Smooth muscle cell (in vitro differentiated cells): Measurements from ENCODE around the gene ZDHHC18. TPM values are rescaled to one million over a fixed set of nuclear protein-coding genes. Genes with fewer than 3 reads are reported as not detected.
A peak's percentile ranks its signal among the peaks of the same experiment; 100 is the strongest.

Experiments
- DNase-seq: peaks from one replicate; lab custom pipeline; 2025; ENCODE audit not compliant: unreplicated experiment; lab: John Stamatoyannopoulos, UW
- H2AFZ ChIP-seq: fragments of 200-600 bp; sonication (generic); 2 replicates; pipeline ENCODE4 v1.6.0; 2016; ENCODE audit warnings: antibody characterized with exemption, low read depth, mild to moderate bottlenecking
- H3F3A ChIP-seq: fragments of 200-600 bp; sonication (generic); 2 replicates; pipeline ENCODE4 v1.6.0; 2017; ENCODE audit warnings: antibody characterized with exemption, low read depth
- H3K27ac ChIP-seq: fragments of 200-600 bp; sonication (generic); 2 replicates; pipeline ENCODE4 v1.5.1; 2016; ENCODE audit warnings: low read depth, mild to moderate bottlenecking
- H3K27me3 ChIP-seq: fragments of 200-600 bp; sonication (generic); 2 replicates; pipeline ENCODE4 v1.6.1; 2016; ENCODE audit warnings: low read depth, mild to moderate bottlenecking
- H3K36me3 ChIP-seq: fragments of 200-600 bp; sonication (generic); 2 replicates; pipeline ENCODE4 v1.5.1; 2016; ENCODE audit warnings: low read depth
- H3K4me1 ChIP-seq: fragments of 200-600 bp; sonication (generic); 2 replicates; pipeline ENCODE4 v1.5.1; 2016; ENCODE audit warnings: low read depth
- H3K4me2 ChIP-seq: fragments of 200-600 bp; sonication (generic); 2 replicates; pipeline ENCODE4 v1.6.0; 2016; ENCODE audit warnings: mild to moderate bottlenecking
- H3K4me3 ChIP-seq: fragments of 200-600 bp; sonication (generic); 2 replicates; pipeline ENCODE4 v1.5.1; 2016; ENCODE audit warnings: mild to moderate bottlenecking
- H3K79me2 ChIP-seq: fragments of 200-600 bp; sonication (generic); 2 replicates; pipeline ENCODE4 v1.6.0; 2016; ENCODE audit warnings: low read depth, mild to moderate bottlenecking
- H3K9ac ChIP-seq: fragments of 200-600 bp; sonication (generic); 2 replicates; pipeline ENCODE4 v1.6.0; 2016; ENCODE audit warnings: low read depth
- H3K9me3 ChIP-seq: fragments of 200-600 bp; sonication (generic); replicated peaks from 2 replicates; pipeline ENCODE4 v1.5.1; 2016; ENCODE audit warnings: low read depth
- H4K20me1 ChIP-seq: fragments of 200-600 bp; sonication (generic); 2 replicates; pipeline ENCODE4 v1.6.0; 2016; ENCODE audit warnings: low read depth
- CTCF ChIP-seq: fragments of 200-600 bp; sonication (generic); IDR thresholded peaks from 2 replicates; pipeline ENCODE4 v1.5.1; 2017; ENCODE audit warnings: borderline replicate concordance, mild to moderate bottlenecking, antibody characterized with exemption; ENCODE audit not compliant: insufficient read depth, poor library complexity, severe bottlenecking
- WGBS: methylation state at CpG from one replicate; pipeline ENCODE4 v1.1.7; 2016; ENCODE audit warnings: low lambda C conversion rate; 5-methylcytosine and 5-hydroxymethylcytosine counted together
- polyA plus RNA-seq: library from polyadenylated mRNA; unstranded; fragments of >200 nt; fragmentation: Nextera tagmentation; extraction: Ambion mirVana; gene quantifications from 2 replicates; pipeline ENCODE4 v1.2.1, GENCODE V29; 2016
- total RNA-seq: library from RNA; depleted of rRNA; stranded (reverse); fragments of >200 nt; gene quantifications from 2 replicates; pipeline ENCODE4 v1.2.3, GENCODE V29; 2014

Gene ZDHHC18
- total and polyA plus RNA-seq, 2 experiments from 2014 or later: 20.3 to 52.5 TPM

- peak overlapping the region; percentile 95 for H3K27ac ChIP-seq
- 28% methylated on average over 10 of the region's 10 CpGs for WGBS
- peak overlapping the region; percentile 88 for H3K9ac ChIP-seq
- peak overlapping the region; percentile 89 for H3K4me2 ChIP-seq
- peaks cover under 1% of the 10 kb centered on the region for H4K20me1 ChIP-seq
- peak overlapping the region; percentile 81 for H3K4me3 ChIP-seq
- no peaks in the 10 kb centered on the region for H3K9me3 ChIP-seq
- H3K4me1 ChIP-seq: peaks cover 25% of the 10 kb centered on the region
- DNase-seq: no peak
- no peaks in the 10 kb centered on the region for H3K79me2 ChIP-seq
- H3F3A ChIP-seq: peaks cover 18% of the 10 kb centered on the region
- H2AFZ ChIP-seq: peak overlapping the region; percentile 73
- H3K36me3 ChIP-seq: no peaks in the 10 kb centered on the region
- no peak for TF ChIP-seq CTCF
- H3K27me3 ChIP-seq: no peaks in the 10 kb centered on the region
Observed at GRCh38 chr1:26788515-26788785, 38.0 kb upstream of the ZDHHC18 start.

GRCh38 chr1:26788836-26789611 is 37.5 kb upstream of the ZDHHC18 start:
- no peaks in the 10 kb centered on the region for H4K20me1 ChIP-seq
- peak; percentile 19 for DNase-seq
- H3K4me2 ChIP-seq: peak overlapping the region; percentile 89
- peak; percentile 91 for TF ChIP-seq CTCF
- H3K36me3 ChIP-seq: no peaks in the 10 kb centered on the region
- peak overlapping the region; percentile 81 for H3K4me3 ChIP-seq
- H3K9me3 ChIP-seq: no peaks in the 10 kb centered on the region
- peaks cover 25% of the 10 kb centered on the region for H3K4me1 ChIP-seq
- no peaks in the 10 kb centered on the region for H3K27me3 ChIP-seq
- H3F3A ChIP-seq: peaks cover 14% of the 10 kb centered on the region
- H3K9ac ChIP-seq: peak overlapping the region; percentile 88
- WGBS: 6% methylated on average over 19 of the region's 19 CpGs
- H2AFZ ChIP-seq: no peak overlapping the region
- peak overlapping the region; percentile 95 for H3K27ac ChIP-seq
- no peaks in the 10 kb centered on the region for H3K79me2 ChIP-seq

- Histone ChIP-seq H3F3A (peaks cover 11% of the 10 kb centered on the region), H3K4me2 (no peak overlapping the region), H3K4me1 (peaks cover 25% of the 10 kb centered on the region), H3K79me2 (no peaks in the 10 kb centered on the region), H4K20me1 (no peaks in the 10 kb centered on the region), H3K27ac (no peak overlapping the region), H3K9ac (no peak overlapping the region), H3K9me3 (no peaks in the 10 kb centered on the region), H3K36me3 (no peaks in the 10 kb centered on the region), H3K4me3 (no peak overlapping the region), H3K27me3 (no peaks in the 10 kb centered on the region), H2AFZ (no peak overlapping the region)
- 75% methylated on average over 3 of the region's 3 CpGs for WGBS
- TF ChIP-seq CTCF: no peak
- DNase-seq: no peak
Observed at GRCh38 chr1:26789612-26789865, 36.9 kb upstream of the ZDHHC18 start.

GRCh38 chr1:26789931-26790330 is 36.6 kb upstream of the ZDHHC18 start:
- no peak for TF ChIP-seq CTCF
- no peak overlapping the region for H2AFZ ChIP-seq
- H3K9me3 ChIP-seq: no peaks in the 10 kb centered on the region
- peaks cover 11% of the 10 kb centered on the region for H3F3A ChIP-seq
- no peak overlapping the region for H3K4me3 ChIP-seq
- WGBS: 84% methylated on average over 4 of the region's 4 CpGs
- no peaks in the 10 kb centered on the region for H3K79me2 ChIP-seq
- H3K27ac ChIP-seq: no peak overlapping the region
- H3K4me2 ChIP-seq: no peak overlapping the region
- H3K9ac ChIP-seq: no peak overlapping the region
- DNase-seq: no peak
- peaks cover 25% of the 10 kb centered on the region for H3K4me1 ChIP-seq
- H3K27me3 ChIP-seq: no peaks in the 10 kb centered on the region
- no peaks in the 10 kb centered on the region for H3K36me3 ChIP-seq
- H4K20me1 ChIP-seq: no peaks in the 10 kb centered on the region
